Right lobe of liver (tissue), 6 donors: ENCODE measurements around the gene CTCFL. TPM values are rescaled to one million over a fixed set of nuclear protein-coding genes. Genes with fewer than 3 reads are reported as not detected.

Experiments
- ATAC-seq, 4 donors: fragments of 200-7000 bp; cut with Tn5 transposase; one replicate each; pipeline ENCODE4 v1.9.1; 2020; ENCODE audit warnings: mild to moderate bottlenecking in 4 of 4, moderate library complexity in 4 of 4
- DNase-seq, 3 donors: peaks; one replicate each; pipeline ENCODE4 v3.0.0-alpha.2; 2020
- H3K27ac ChIP-seq, 3 donors: fragments of 200-600 bp; one replicate each; pipeline ENCODE4 v1.8.0; 2022
- H3K27me3 ChIP-seq, 2 donors: fragments of 200-600 bp; one replicate each; pipeline ENCODE4 v1.8.0; 2022
- H3K36me3 ChIP-seq, 4 donors: fragments of 200-600 bp; sonication (generic) in 1 of 4; one replicate each; pipeline versions ENCODE4 v1.5.1 to v1.8.0; 2017 to 2022; ENCODE audit warnings: control low read depth in 1 of 4
- H3K4me1 ChIP-seq, 4 donors: fragments of 200-600 bp; sonication (generic) in 1 of 4; one replicate each; pipeline versions ENCODE4 v1.5.1 to v1.8.0; 2017 to 2022; ENCODE audit warnings: control low read depth in 1 of 4
- H3K4me3 ChIP-seq, 3 donors: fragments of 200-600 bp; one replicate each; pipeline ENCODE4 v1.8.0; 2022
- H3K9me3 ChIP-seq, 4 donors: fragments of 200-600 bp; sonication (generic) in 1 of 4; one replicate each; pipeline versions ENCODE4 v1.5.1 to v1.8.0; 2017 to 2022; ENCODE audit warnings: control low read depth in 1 of 4
- POLR2A ChIP-seq: fragments of 450-650 bp; IDR thresholded peaks from one replicate; pipeline ENCODE4 v1.6.1; 2017; ENCODE audit warnings: antibody characterized with exemption, mild to moderate bottlenecking
- WGBS: methylation state at CpG from one replicate; pipeline ENCODE4 v1.1.6; 2018; ENCODE audit warnings: low coverage, low lambda C conversion rate; ENCODE audit not compliant: insufficient coverage; ENCODE audit errors: missing lambda C conversion rate; 5-methylcytosine and 5-hydroxymethylcytosine counted together
- intact Hi-C, 2 donors: fragments of 100-400 bp; cut with DNase I; formaldehyde crosslinking; loops; one replicate each; pipeline versions ENCODE4 v1.11.2 to v1.14.1; 2022
- long read RNA-seq: library from polyadenylated mRNA; unstranded; transcript quantifications from one replicate; pipeline ENCODE4 v2.0.0, GENCODE V29; 2019
- total RNA-seq, 6 experiments: library from RNA; depleted of rRNA in 2 of 6; stranded (reverse); fragments of >200 nt in 2 of 6; fragmentation: NEBNext Ultra II Directional in 3 of 6; extraction: Animal tissue kit (Norgen Biotek cat#: 25700) in 3 of 6; gene quantifications; one replicate each; pipeline versions ENCODE4 v1.1.0 to v1.2.4, GENCODE V29; 2016 to 2023
- TF ChIP-seq, protein P1 (sequence below), 4 donors: fragments of 200-600 bp in 3 of 4; fragments of 450-650 bp in 1 of 4; IDR thresholded peaks; one replicate each; pipeline versions ENCODE4 v1.5.1 to v1.8.0; 2016 to 2022; ENCODE audit warnings: antibody characterized with exemption in 4 of 4, mild to moderate bottlenecking in 2 of 4
- donor health status: DM: no; HTN: yes; CAD: no.
- donor health status: DM: no; HTN: no; CAD: no.
- donor health status: DM: no; HTN: no; CAD: no.
- donor health status: DM: no; HTN: yes; CAD: no.
- donor health status: DM: no; HTN: yes; CAD: no.

Gene CTCFL, protein sequence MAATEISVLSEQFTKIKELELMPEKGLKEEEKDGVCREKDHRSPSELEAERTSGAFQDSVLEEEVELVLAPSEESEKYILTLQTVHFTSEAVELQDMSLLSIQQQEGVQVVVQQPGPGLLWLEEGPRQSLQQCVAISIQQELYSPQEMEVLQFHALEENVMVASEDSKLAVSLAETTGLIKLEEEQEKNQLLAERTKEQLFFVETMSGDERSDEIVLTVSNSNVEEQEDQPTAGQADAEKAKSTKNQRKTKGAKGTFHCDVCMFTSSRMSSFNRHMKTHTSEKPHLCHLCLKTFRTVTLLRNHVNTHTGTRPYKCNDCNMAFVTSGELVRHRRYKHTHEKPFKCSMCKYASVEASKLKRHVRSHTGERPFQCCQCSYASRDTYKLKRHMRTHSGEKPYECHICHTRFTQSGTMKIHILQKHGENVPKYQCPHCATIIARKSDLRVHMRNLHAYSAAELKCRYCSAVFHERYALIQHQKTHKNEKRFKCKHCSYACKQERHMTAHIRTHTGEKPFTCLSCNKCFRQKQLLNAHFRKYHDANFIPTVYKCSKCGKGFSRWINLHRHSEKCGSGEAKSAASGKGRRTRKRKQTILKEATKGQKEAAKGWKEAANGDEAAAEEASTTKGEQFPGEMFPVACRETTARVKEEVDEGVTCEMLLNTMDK
- under 1 TPM in 4 of 6 experiments, not detected in 2; 0.09 to 0.50 (median 0.33) TPM for total RNA-seq
- long read RNA-seq: 0 reads

- intact Hi-C loops: loop anchor here (5.0 to 10.0 kb wide), 2 partner anchors 63 to 680 kb away; no protein-coding TSS in a partner anchor
- DNase-seq: no peak
- peaks cover 0 to 26% (median 3%) of the 10 kb centered on the region in 4 donors for H3K4me1 ChIP-seq
- ATAC-seq: peak in 1 of 4 donors; percentile 2
- H3K27me3 ChIP-seq: no peaks in the 10 kb centered on the region
- no peaks in the 10 kb centered on the region for H3K36me3 ChIP-seq
- H3K4me3 ChIP-seq: no peak within 1 kb of the TSS
- H3K27ac ChIP-seq: no peak within 1 kb of the TSS
- WGBS: 99% methylated on average over 15 of the region's 43 CpGs
- TF ChIP-seq POLR2A: no peak
- TF ChIP-seq, protein P1, sequence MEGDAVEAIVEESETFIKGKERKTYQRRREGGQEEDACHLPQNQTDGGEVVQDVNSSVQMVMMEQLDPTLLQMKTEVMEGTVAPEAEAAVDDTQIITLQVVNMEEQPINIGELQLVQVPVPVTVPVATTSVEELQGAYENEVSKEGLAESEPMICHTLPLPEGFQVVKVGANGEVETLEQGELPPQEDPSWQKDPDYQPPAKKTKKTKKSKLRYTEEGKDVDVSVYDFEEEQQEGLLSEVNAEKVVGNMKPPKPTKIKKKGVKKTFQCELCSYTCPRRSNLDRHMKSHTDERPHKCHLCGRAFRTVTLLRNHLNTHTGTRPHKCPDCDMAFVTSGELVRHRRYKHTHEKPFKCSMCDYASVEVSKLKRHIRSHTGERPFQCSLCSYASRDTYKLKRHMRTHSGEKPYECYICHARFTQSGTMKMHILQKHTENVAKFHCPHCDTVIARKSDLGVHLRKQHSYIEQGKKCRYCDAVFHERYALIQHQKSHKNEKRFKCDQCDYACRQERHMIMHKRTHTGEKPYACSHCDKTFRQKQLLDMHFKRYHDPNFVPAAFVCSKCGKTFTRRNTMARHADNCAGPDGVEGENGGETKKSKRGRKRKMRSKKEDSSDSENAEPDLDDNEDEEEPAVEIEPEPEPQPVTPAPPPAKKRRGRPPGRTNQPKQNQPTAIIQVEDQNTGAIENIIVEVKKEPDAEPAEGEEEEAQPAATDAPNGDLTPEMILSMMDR (IDR thresholded peaks at IDR 0.05): no peak
- H3K9me3 ChIP-seq: no peaks in the 10 kb centered on the region
These were observed at the start of gene CTCFL for GRCh38 chr20:57524511-57525176. Gene CTCFL, minus strand, starts transcription at chr20:57525140. Its CDS starts 935 bp downstream, at chr20:57524205.

GRCh38 chr20:57573894-57574293 lies 49.0 kb upstream of the CTCFL start:
- 46% methylated on average over 2 of the region's 5 CpGs for WGBS
- Histone ChIP-seq H3K36me3 (no peaks in the 10 kb centered on the region), H3K4me1 (peaks cover 0 to 46% (median 16%) of the 10 kb centered on the region in 4 donors), H3K4me3 (no peak overlapping the region), H3K27ac (peak overlapping the region in 1 of 3 donors; percentile 18), H3K9me3 (no peaks in the 10 kb centered on the region), H3K27me3 (no peaks in the 10 kb centered on the region)
- intact Hi-C loops: no loop called here
- DNase-seq (peak in 1 of 3 donors; percentile 15), ATAC-seq (no peak)
- TF ChIP-seq, protein P1 (IDR thresholded peaks at IDR 0.05): peak in 2 of 4 donors; percentile 19
- no peak for TF ChIP-seq POLR2A

DNA sequence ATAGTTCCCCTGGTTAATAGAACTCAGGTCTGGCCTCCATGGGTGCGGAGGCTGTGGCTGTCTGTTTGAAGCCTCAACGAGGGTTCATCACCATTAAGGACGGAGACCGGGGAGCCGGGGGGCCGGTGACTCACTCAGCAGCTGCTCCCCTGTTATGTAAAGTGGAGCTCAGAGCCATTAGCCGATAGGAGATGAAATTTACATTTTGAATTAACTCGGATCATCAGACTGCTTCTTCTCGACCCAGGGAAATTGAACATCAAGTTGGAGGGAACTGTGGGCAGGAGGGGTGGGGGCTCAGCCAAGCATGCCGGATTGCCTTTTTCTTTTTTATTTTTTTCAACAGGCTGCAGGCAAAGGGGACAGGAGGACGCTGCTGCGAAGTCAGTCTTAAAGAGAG lies 48.3 kb upstream of the CTCFL start:
- Histone ChIP-seq H3K9me3 (no peaks in the 10 kb centered on the region), H3K27ac (peak overlapping the region in 1 of 3 donors; percentile 15), H3K4me3 (no peak overlapping the region), H3K4me1 (peaks cover 0 to 46% (median 16%) of the 10 kb centered on the region in 4 donors), H3K27me3 (no peaks in the 10 kb centered on the region), H3K36me3 (no peaks in the 10 kb centered on the region)
- WGBS: 77% methylated on average over 8 of the region's 12 CpGs
- intact Hi-C loops: no loop called here
- ATAC-seq: no peak
- DNase-seq: no peak
- TF ChIP-seq, protein P1 (IDR thresholded peaks at IDR 0.05): no peak
- no peak for TF ChIP-seq POLR2A

DNA sequence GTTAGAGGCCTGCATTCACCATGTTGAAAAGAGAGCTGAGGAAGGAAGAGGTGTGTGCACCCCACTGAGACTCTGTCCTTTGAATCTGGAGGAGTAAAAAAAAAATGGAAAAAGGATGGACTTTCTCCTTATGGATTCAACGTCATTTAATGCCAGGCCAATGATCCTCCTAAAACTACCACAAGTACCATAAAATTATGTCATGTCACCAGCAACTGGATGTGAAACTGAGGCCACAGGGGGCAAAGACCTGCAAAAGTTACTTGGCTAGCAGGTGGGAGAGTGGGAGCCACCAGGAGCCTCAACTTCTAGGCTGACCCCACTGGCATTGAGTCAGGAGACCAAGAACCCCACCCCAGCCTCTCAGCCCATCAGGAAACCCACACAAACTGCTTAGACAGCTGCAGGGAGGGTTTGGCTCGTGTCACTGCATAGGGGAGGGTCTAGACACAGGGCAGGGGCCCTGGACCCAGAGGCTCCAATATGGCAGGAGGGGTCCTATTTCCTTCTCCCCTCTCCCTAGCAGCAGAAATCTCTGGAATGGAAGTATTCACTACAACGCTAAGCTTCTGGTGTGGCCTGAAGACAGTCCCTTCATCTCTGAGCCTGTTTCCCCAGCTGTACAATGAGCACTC lies 47.0 kb upstream of the CTCFL start:
- Histone ChIP-seq H3K36me3 (no peaks in the 10 kb centered on the region), H3K4me3 (no peak overlapping the region), H3K27me3 (no peaks in the 10 kb centered on the region), H3K9me3 (no peaks in the 10 kb centered on the region), H3K4me1 (peaks cover 0 to 38% (median 10%) of the 10 kb centered on the region in 4 donors), H3K27ac (peak overlapping the region in 2 of 3 donors; percentile 15 to 29)
- intact Hi-C loops: no loop called here
- DNase-seq (peak in 1 of 3 donors; percentile 29), ATAC-seq (no peak)
- 40% methylated on average over 1 of the region's 3 CpGs for whole genome bisulfite sequencing
- TF ChIP-seq, protein P1 (IDR thresholded peaks at IDR 0.05): no peak
- no peak for TF ChIP-seq POLR2A
